AG10803 (cell line): ENCODE data around the gene IMMP2L.

Source experiments
- DNase-seq: peaks from one replicate; pipeline ENCODE4 v3.0.0; 2010; ENCODE audit warnings: low read depth
- H3K4me3 ChIP-seq: 2 replicates; pipeline ENCODE4 v1.5.1; 2011; ENCODE audit warnings: mild to moderate bottlenecking, low read length, control low read depth
- CTCF ChIP-seq: conservative IDR thresholded peaks from 2 replicates; pipeline ENCODE4 v1.5.1; 2011; ENCODE audit warnings: mild to moderate bottlenecking, low read length, control low read depth, inconsistent platforms

IMMP2L gene

GRCh38 chr7:110867771-110868170 is 694.5 kb downstream of the IMMP2L start:
- DNase-seq = no peak
- H3K4me3 ChIP-seq = no peak overlapping the region
- TF ChIP-seq CTCF = no peak

GRCh38 chr7:110863258-110863657 is 699.0 kb downstream of the IMMP2L start:
- TF ChIP-seq CTCF = no peak
- no peak overlapping the region for H3K4me3 ChIP-seq
- DNase-seq = no peak

DNA sequence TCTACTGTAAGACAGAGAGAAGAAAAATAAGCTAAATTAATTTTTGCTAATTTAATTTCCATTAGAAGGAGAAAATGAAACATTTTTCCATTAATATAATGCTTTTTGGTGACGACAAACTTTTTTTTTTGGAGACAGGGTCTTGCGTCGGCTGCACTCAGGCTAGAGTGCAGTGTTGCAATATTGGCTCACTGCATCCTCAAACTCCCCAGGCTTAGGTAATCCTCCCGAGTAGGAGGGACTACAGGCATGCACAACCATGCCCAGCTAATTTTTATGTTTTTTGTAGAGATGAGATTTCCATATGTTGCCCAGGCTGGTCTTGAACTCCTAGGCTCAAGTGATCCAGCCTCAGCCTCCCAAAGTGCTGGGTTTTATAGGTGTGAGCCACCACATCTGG is 701.1 kb downstream of the IMMP2L start:
- TF ChIP-seq CTCF = no peak
- H3K4me3 ChIP-seq = no peak overlapping the region
- no peak for DNase-seq

DNA sequence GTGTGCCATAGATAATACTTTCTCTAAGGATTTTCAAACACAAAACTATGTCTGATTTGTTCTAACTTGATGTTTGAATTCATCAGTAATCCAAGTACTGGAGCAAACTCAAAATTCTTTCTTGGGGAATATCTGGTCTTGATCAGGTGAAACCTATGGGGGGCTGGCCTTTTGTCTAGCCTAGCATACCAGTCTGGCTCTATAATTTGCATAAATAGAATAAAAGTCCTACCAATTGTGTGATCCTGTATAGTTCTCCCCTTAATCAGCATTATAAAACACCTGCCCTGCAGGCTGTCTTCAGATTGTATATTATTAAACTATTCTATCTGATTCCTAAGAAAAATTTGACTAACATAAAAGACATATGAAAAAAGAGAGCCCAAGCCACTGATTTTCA is 705.2 kb downstream of the IMMP2L start:
- H3K4me3 ChIP-seq = no peak overlapping the region
- no peak for TF ChIP-seq CTCF
- no peak for DNase-seq

- TF ChIP-seq CTCF = no peak
- DNase-seq = no peak
- no peak overlapping the region for H3K4me3 ChIP-seq
These were observed 705.6 kb downstream of the IMMP2L start for GRCh38 chr7:110856704-110857103.

- DNase-seq = no peak
- no peak overlapping the region for H3K4me3 ChIP-seq
- TF ChIP-seq CTCF = no peak
These were observed 707.6 kb downstream of the IMMP2L start for GRCh38 chr7:110854651-110855050.

GRCh38 chr7:110854166-110854565 is 708.1 kb downstream of the IMMP2L start:
- no peak for DNase-seq
- no peak for TF ChIP-seq CTCF
- H3K4me3 ChIP-seq = no peak overlapping the region
